Measurements from ENCODE around the gene LRPAP1. TPM values are rescaled to one million over a fixed set of nuclear protein-coding genes. Genes with fewer than 3 reads are reported as not detected.

LRPAP1 gene
- total RNA-seq, 1 experiment from 2014 or later: 131 TPM

Other genes starting within 250 kb of the LRPAP1 start
- gene RGS12, start 239.4 kb downstream of the LRPAP1 start, total RNA-seq (2014; rRNA removed; shearing (Covaris generic)): 12.3 and 14.4 TPM in 2 replicates
- not detected in 2 replicates for gene HGFAC, start 90.5 kb downstream of the LRPAP1 start, total RNA-seq (2014; rRNA removed; shearing (Covaris generic))
- gene DOK7, start 69.1 kb downstream of the LRPAP1 start, total RNA-seq (2014; rRNA removed; shearing (Covaris generic)): 2.8 TPM in 1 of 2 replicates, not detected in the other
- gene ADRA2C, start 234.0 kb upstream of the LRPAP1 start, total RNA-seq (2014; rRNA removed; shearing (Covaris generic)): 7.9 and 11.7 TPM in 2 replicates

All from G401 (cell line).